Endothelial cell of umbilical vein (primary cell): ENCODE measurements around the gene CCDC47. TPM values are rescaled to one million over a fixed set of nuclear protein-coding genes. Genes with fewer than 3 reads are reported as not detected.

Experiments
- BruUV-seq: library from RNA; stranded (reverse); fragments of 400-500 nt; replicated peaks from 2 replicates; lab custom pipeline; 2021; lab: Mats Ljungman, UMichigan
- CTCF ChIA-PET: fragments of 300-600, 350-600 bp; sonication (Branson Sonifier 250); formaldehyde crosslinking; loops from one replicate; lab custom pipeline; 2021; ENCODE audit warnings: antibody characterized with exemption, inconsistent platforms; lab: Charles Lee
- POLR2A ChIA-PET: fragments of 300-600, 350-600 bp; sonication (Branson Sonifier 250); formaldehyde crosslinking; loops from one replicate; lab custom pipeline; 2021; ENCODE audit warnings: antibody characterized with exemption, inconsistent platforms; lab: Charles Lee
- DNase-seq: peaks from one replicate; pipeline ENCODE4 v3.0.0-alpha.2; 2011; ENCODE audit warnings: low read depth, low spot score
- FAIRE-seq: peaks from 2 replicates; lab custom pipeline; 2011; peaks lifted over from hg19 to GRCh38; lab: Jason Lieb, UNC
- H2AFZ ChIP-seq: 2 replicates; pipeline ENCODE4 v1.6.0; 2012; ENCODE audit warnings: low read depth, low read length, control low read depth, inconsistent platforms
- H3K27ac ChIP-seq: 2 replicates; pipeline ENCODE4 v1.5.1; 2011; ENCODE audit warnings: low read depth, mild to moderate bottlenecking, control low read depth, low read length, moderate library complexity; ENCODE audit not compliant: insufficient read depth
- H3K27me3 ChIP-seq, 2 experiments: 2 replicates each; pipeline versions ENCODE4 v1.6.0 to v1.6.1; 2011; ENCODE audit warnings: low read length in 2 of 2, mixed read lengths in 1 of 2; ENCODE audit not compliant: control insufficient read depth in 2 of 2, insufficient read depth in 2 of 2
- H3K36me3 ChIP-seq, 2 experiments: 2 replicates in 1 of 2; 3 replicates in 1 of 2; pipeline ENCODE4 v1.5.1; 2011; ENCODE audit warnings: low read length in 2 of 2, mild to moderate bottlenecking in 1 of 2, moderate library complexity in 1 of 2; ENCODE audit not compliant: control insufficient read depth in 2 of 2, insufficient read depth in 2 of 2; ENCODE audit errors: extremely low read depth in 1 of 2
- H3K4me1 ChIP-seq: 3 replicates; pipeline ENCODE4 v1.5.1; 2011; ENCODE audit warnings: mild to moderate bottlenecking, low read length; ENCODE audit not compliant: control insufficient read depth, insufficient read depth; ENCODE audit errors: extremely low read depth
- H3K4me2 ChIP-seq: 2 replicates; pipeline ENCODE4 v1.6.1; 2011; ENCODE audit warnings: low read length, control low read depth, mixed read lengths; ENCODE audit not compliant: insufficient read depth
- H3K4me3 ChIP-seq, 3 experiments: fragments of 200-600 bp in 1 of 3; sonication (generic), shearing (Covaris generic) in 1 of 3; replicated peaks in 1 of 3; 2 replicates each; pipeline ENCODE4 v1.5.1; 2011 to 2016; ENCODE audit warnings: control low read depth in 3 of 3, low read length in 3 of 3, mild to moderate bottlenecking in 2 of 3, inconsistent platforms in 1 of 3, low read depth in 1 of 3, moderate library complexity in 1 of 3; ENCODE audit not compliant: insufficient read depth in 1 of 3
- H3K79me2 ChIP-seq: 2 replicates; pipeline ENCODE4 v1.6.0; 2012; ENCODE audit warnings: low read length, inconsistent platforms; ENCODE audit not compliant: control insufficient read depth, insufficient read depth
- H3K9ac ChIP-seq: replicated peaks from 2 replicates; pipeline ENCODE3; 2011; ENCODE audit warnings: low read length, control low read depth; ENCODE audit not compliant: insufficient read depth; ENCODE audit errors: extremely low read depth
- H3K9me1 ChIP-seq: replicated peaks from 3 replicates; pipeline ENCODE4 v1.6.0; 2011; ENCODE audit warnings: mild to moderate bottlenecking, low read length; ENCODE audit not compliant: control insufficient read depth, insufficient read depth; ENCODE audit errors: extremely low read depth
- H3K9me3 ChIP-seq: replicated peaks from 2 replicates; pipeline ENCODE4 v1.5.1; 2012; ENCODE audit warnings: low read length, inconsistent platforms; ENCODE audit not compliant: control insufficient read depth, insufficient read depth
- H4K20me1 ChIP-seq: replicated peaks from 2 replicates; pipeline ENCODE3; 2011; ENCODE audit warnings: mild to moderate bottlenecking, low read length; ENCODE audit not compliant: control insufficient read depth, insufficient read depth; ENCODE audit errors: extremely low read depth
- EZH2 ChIP-seq: IDR thresholded peaks from 2 replicates; pipeline ENCODE4 v1.6.1; 2012; ENCODE audit warnings: borderline replicate concordance, low read depth, mild to moderate bottlenecking, moderate library complexity, low read length, inconsistent platforms; ENCODE audit not compliant: severe bottlenecking
- FOS ChIP-seq: IDR thresholded peaks from 2 replicates; pipeline ENCODE4 v1.6.1; 2011; ENCODE audit warnings: mild to moderate bottlenecking, low read length, moderate library complexity, borderline replicate concordance; ENCODE audit not compliant: insufficient read depth
- GATA2 ChIP-seq: IDR thresholded peaks from 2 replicates; pipeline ENCODE4 v1.7.0; 2011; ENCODE audit warnings: low read depth, mild to moderate bottlenecking, moderate library complexity, mixed read lengths, low read length; ENCODE audit not compliant: insufficient read length, insufficient read depth
- JUN ChIP-seq: IDR thresholded peaks from 2 replicates; pipeline ENCODE4 v1.6.1; 2011; ENCODE audit warnings: borderline replicate concordance, low read depth; ENCODE audit not compliant: insufficient read length, insufficient read depth
- MYC ChIP-seq: IDR thresholded peaks from one replicate; pipeline ENCODE4 v1.6.1; 2011; ENCODE audit warnings: mild to moderate bottlenecking, low read depth, low read length
- POLR2A ChIP-seq: IDR thresholded peaks from 2 replicates; pipeline ENCODE4 v1.6.1; 2012; ENCODE audit warnings: low read depth, mild to moderate bottlenecking, control low read depth, low read length
- POLR2AphosphoS5 ChIP-seq: IDR thresholded peaks from 2 replicates; pipeline ENCODE4 v1.6.1; 2012; ENCODE audit warnings: low read depth, mild to moderate bottlenecking, control low read depth, low read length, moderate library complexity; ENCODE audit not compliant: insufficient read depth
- dilution Hi-C: fragments of 300-500 bp; cut with MboI; formaldehyde crosslinking; loops from one replicate; pipeline ENCODE4 v1.15.0; 2019; ENCODE audit warnings: low sequenced_read_pairs; ENCODE audit not compliant: extremely low pct_ligation_motif_present
- intact Hi-C: fragments of 100-400 bp; cut with micrococcal nuclease; formaldehyde crosslinking; loops from one replicate; pipeline ENCODE4 v1.10.0; 2022
- polyA plus RNA-seq, 4 experiments: library from polyadenylated mRNA; depleted of rRNA in 3 of 4; stranded (reverse) in 3 of 4; unstranded in 1 of 4; fragments of >200 nt; gene quantifications; 2 replicates each; pipeline versions ENCODE4 v1.2.1 to v1.2.3, GENCODE V29; 2011 to 2012; ENCODE audit warnings: missing spikeins in 1 of 4
- total RNA-seq: library from RNA; stranded (reverse); gene quantifications from 2 replicates; pipeline ENCODE4 v1.2.3, GENCODE V29; 2021
- TF ChIP-seq, protein P1 (sequence below), 2 donors: IDR thresholded peaks; 1 replicate in 1 of 2; 2 replicates in 1 of 2; pipeline ENCODE4 v1.5.1; 2011; ENCODE audit warnings: low read length in 2 of 2, mild to moderate bottlenecking in 2 of 2, moderate library complexity in 2 of 2, control low read depth in 1 of 2, inconsistent platforms in 1 of 2, low read depth in 1 of 2; ENCODE audit not compliant: insufficient read depth in 1 of 2; ENCODE audit errors: extremely low read depth in 1 of 2
- TF ChIP-seq, protein P2 (sequence below): IDR thresholded peaks from 2 replicates; pipeline ENCODE4 v1.6.1; 2011; ENCODE audit not compliant: insufficient read depth, insufficient read length

The CCDC47 gene
- total and polyA plus RNA-seq, 2 donors (not counting 3 experiments of a cell fraction or from before 2014, with no cell fraction given): 21.7 to 76.5 TPM

DNA sequence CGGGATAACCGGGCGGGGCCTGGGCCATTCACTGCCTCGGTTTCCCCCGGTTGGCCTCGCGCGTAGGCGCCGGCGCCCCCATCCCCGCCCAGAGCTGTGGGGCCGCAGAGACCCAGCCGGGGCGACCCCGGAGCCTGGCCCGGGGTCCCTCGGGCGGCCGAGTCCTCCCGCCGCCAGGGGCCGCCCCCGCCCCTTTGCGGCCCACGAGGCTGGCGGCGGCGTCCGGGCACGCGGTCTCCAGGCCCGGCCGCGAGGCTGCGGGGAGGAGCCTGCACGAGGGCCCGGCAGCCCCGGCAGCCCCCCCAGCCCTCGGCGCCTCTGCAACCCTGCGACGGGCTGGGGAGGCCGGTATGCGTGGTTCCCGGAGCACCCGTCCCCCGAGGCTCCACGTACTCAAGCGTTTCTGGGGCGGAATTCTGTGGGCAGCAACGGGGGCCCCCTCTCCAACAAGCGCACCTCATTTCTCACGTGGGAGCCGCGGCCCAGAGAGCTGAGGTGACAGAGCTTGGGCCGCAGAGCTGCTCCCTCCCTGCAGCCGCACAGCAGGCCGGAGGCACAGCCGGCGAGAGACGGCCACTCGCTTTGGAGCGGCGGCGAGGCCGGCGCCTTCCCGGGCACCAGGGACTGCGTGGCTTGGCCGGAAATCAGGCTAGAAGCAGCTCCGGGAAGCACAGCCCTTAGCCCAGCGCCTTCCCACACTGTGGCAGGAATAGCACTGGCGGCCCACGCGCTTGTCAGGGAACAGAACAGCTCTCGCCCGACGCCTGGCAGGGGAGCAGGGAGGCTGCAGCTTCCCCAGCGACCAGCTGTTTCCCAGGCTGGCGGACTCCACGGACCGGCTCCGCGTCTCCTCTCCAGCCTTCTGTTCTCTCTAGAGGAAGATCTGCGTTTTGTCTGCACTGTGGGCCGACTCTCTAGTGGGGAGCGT, 72.6 kb downstream of the CCDC47 start:
- Histone ChIP-seq H3K9me1 (no peaks in the 10 kb centered on the region), H3K27me3 (no peaks in the 10 kb centered on the region), H2AFZ (peak overlapping the region; percentile 71), H3K4me3 (peak overlapping the region in 2 of 3 experiments; percentile 23 to 61), H4K20me1 (no peaks in the 10 kb centered on the region), H3K9ac (peak overlapping the region; percentile 69), H3K4me1 (peaks cover 22% of the 10 kb centered on the region), H3K27ac (peak overlapping the region; percentile 77), H3K9me3 (no peaks in the 10 kb centered on the region), H3K4me2 (peak overlapping the region; percentile 40), H3K79me2 (peaks cover 9% of the 10 kb centered on the region), H3K36me3 (peaks cover 0 to 8% of the 10 kb centered on the region in 2 experiments)
- intact Hi-C loops (loop anchor here (1.0 kb wide), 2 partner anchors 41 to 73 kb away; partner anchors contain the start of genes CCDC47 and STRADA), dilution Hi-C loops (no loop called here)
- ChIA-PET CTCF (interaction anchor here (0.8 to 2.6 kb wide), 6 partner anchors 10 to 42 kb away, joined by 3 to 12 read pairs (median 4); no protein-coding TSS in a partner anchor), POLR2A (interaction anchor here (0.7 kb wide), 1 partner anchor 12 kb away, joined by 4 read pairs; no protein-coding TSS in a partner anchor)
- BruUV-seq: TSS peak; percentile 3
- FAIRE-seq (peak; percentile 70), DNase-seq (peak; percentile 63)
- TF ChIP-seq, protein P1, sequence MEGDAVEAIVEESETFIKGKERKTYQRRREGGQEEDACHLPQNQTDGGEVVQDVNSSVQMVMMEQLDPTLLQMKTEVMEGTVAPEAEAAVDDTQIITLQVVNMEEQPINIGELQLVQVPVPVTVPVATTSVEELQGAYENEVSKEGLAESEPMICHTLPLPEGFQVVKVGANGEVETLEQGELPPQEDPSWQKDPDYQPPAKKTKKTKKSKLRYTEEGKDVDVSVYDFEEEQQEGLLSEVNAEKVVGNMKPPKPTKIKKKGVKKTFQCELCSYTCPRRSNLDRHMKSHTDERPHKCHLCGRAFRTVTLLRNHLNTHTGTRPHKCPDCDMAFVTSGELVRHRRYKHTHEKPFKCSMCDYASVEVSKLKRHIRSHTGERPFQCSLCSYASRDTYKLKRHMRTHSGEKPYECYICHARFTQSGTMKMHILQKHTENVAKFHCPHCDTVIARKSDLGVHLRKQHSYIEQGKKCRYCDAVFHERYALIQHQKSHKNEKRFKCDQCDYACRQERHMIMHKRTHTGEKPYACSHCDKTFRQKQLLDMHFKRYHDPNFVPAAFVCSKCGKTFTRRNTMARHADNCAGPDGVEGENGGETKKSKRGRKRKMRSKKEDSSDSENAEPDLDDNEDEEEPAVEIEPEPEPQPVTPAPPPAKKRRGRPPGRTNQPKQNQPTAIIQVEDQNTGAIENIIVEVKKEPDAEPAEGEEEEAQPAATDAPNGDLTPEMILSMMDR (IDR thresholded peaks at IDR 0.05; ENCODE audit: extremely low read depth in 1 of 2, insufficient read depth in 1 of 2, low read depth in 1 of 2, low read length in 2 of 2): peak; percentile 15 to 16
- no peak for TF ChIP-seq EZH2
- TF ChIP-seq JUN: no peak
- TF ChIP-seq, protein P2, sequence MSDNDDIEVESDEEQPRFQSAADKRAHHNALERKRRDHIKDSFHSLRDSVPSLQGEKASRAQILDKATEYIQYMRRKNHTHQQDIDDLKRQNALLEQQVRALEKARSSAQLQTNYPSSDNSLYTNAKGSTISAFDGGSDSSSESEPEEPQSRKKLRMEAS: peak; percentile 28
- no peak for TF ChIP-seq POLR2AphosphoS5
- no peak for TF ChIP-seq FOS
- TF ChIP-seq POLR2A: peak; percentile 10
- no peak for TF ChIP-seq MYC
- TF ChIP-seq GATA2: no peak
